Measurements from ENCODE around the gene RHBDD1.
A peak's percentile ranks its signal among the peaks of the same experiment; 100 is the strongest.

The RHBDD1 gene

GRCh38 chr2:226835796-226836547 is at the start of gene RHBDD1:
RHBDD1 (plus strand) TSS chr2:226836054; CDS start chr2:226864694, 28,640 bp downstream.
- peak; percentile 85 to 88 for DNase-seq

DNA sequence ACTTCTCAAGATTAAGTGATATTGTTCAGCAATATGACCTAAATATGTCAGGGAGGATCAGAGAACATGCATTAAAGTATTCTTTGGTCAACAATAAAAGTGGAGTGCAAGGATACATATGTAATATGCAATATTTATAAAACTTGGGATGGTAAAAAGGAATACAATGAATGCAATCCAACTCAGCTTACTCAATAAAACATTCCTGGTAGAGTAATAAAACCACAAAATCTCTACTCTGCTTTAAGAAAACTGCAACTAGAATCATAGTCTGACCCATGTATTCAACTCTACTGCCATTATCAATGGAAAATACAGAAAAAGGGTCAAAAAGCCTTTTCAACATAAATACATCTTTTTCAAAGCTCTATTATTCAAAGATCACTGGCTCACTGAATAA is 47.8 kb upstream of the RHBDD1 start:
- no peak for DNase-seq

DNA sequence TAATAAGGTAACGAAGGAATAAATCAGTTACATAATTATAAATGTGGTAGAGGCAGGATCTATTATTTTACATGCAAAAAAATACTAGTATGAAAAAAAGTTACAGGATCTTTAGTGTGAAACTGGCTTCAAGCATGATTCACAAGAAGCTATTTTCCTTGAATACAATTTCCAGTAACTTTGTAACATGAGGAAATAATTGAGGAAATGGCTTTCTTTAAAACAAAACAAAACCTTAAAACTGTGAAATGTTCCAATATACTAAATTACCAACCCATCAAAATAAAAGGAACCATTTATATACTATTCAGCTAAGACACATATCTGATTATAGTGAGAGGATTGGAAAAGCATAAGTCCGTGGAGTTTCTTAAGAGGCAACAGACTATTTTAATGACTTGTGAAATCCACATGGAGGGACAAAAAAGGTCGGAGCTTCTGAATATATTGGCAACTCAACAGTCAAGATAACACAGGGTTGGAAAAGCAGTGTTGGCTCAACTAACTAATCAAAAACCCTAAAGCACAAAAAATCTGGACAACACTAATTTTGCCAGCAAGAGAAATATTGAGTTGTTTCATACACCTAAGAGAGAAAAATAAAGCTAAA is 46.9 kb upstream of the RHBDD1 start:
- no peak for DNase-seq

DNA sequence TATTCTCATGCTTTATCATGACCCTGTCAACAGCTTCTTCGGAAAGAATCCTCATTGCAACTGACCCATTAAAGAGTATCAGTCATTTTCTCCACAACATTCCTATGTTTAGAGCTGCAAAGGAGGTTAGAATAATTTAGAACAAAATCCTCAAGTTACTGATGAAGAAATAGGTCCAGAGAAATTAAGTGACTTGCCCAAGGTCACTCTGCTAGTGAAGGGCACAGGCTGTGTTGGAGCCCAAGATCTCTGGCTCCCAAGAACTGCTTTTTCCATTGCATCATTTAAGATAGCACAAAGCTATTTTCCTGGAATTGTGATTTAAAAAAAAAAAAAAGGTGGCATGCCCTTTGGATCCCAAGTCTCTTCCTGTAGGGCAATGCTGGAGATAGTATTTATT is 45.8 kb upstream of the RHBDD1 start:
- DNase-seq: no peak

DNA sequence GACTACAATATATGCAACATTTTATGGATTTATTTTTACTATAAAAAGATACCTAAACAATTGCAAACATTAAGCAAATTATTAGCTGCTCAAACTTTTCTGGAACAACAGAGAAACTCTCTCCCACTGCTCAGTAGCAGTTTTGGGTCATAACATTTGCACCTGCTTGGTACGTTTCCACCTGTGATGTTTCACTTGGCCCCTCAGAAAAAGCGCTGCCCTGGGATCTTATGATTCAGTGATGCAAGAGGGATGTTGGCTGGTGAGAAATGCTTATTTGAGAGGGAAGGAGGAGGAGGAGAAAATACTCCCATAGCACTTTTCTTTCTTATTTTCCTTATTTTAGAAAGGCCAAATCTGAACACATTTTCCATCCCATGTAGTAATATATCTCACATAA is 45.4 kb upstream of the RHBDD1 start:
- no peak for DNase-seq

DNA sequence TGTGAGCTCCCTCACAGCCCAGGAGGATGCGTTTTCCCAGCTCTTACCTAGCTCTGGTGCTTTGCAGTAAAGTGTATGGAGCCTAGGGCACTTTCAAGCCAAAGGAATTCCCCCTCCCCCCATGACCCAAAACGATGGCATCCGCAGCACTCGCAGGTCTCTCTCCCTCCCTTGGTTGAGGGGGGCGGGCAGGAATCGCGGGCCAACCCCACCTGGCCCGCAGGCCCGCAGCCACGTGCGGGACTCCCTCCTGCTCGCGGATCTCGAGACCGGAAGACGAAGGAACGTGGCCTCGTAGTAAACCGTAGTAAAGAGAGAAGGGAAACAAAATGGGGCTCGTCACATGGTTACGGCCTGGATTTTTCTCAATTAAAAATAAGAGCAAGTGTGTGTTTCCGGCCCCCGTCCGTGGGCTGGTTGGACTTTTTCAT is 44.8 kb upstream of the RHBDD1 start:
- no peak for DNase-seq

- peak; percentile 88 to 91 for DNase-seq
These were observed 44.3 kb upstream of the RHBDD1 start for GRCh38 chr2:226791487-226792081.

- no peak for DNase-seq
These were observed 43.5 kb upstream of the RHBDD1 start for GRCh38 chr2:226792155-226792881.

- DNase-seq: no peak
These were observed 42.2 kb upstream of the RHBDD1 start for GRCh38 chr2:226793646-226794045.

DNA sequence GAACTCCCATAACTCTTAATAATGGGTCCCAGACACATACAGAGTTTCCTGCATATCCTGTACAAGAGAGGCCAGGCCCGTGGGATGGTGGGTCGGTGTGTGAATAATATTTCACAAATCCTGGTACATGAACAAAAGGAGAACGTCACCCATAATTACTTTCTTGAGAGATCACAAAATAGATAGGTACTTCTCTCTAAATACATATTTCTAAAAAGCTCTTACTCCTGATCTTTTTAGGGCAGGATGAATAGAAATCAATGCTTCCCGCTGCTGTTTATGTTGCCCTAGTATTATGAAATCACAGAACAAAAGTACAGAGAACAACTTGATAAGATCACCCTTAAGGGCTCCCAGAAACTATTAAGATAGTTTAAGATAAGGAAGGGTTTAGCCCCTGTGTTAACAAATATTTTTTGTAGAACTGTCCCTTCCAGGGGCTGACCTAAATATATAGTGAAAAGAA is 41.6 kb upstream of the RHBDD1 start:
- no peak for DNase-seq

DNA sequence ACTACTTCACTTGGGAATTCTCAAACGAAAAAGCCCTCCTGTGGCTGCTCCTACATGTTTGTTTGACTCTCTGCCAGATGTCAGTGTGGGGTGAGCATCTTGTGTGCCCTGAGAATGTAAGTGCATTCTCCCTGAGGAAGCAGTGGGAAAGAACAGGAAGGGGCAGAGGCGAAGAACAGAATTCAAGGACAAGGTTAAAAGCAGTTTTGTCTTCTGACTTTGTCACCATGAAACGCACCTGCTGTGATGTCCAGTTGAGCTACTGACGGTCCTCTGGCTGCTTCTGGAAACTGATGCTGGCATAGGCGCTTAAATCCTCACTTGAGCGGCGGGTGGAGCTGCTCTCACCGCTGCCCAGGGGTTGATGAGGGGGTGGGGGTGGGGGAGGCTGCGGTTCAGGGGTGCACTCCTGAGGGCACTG is 41.1 kb upstream of the RHBDD1 start:
- DNase-seq: no peak

DNA sequence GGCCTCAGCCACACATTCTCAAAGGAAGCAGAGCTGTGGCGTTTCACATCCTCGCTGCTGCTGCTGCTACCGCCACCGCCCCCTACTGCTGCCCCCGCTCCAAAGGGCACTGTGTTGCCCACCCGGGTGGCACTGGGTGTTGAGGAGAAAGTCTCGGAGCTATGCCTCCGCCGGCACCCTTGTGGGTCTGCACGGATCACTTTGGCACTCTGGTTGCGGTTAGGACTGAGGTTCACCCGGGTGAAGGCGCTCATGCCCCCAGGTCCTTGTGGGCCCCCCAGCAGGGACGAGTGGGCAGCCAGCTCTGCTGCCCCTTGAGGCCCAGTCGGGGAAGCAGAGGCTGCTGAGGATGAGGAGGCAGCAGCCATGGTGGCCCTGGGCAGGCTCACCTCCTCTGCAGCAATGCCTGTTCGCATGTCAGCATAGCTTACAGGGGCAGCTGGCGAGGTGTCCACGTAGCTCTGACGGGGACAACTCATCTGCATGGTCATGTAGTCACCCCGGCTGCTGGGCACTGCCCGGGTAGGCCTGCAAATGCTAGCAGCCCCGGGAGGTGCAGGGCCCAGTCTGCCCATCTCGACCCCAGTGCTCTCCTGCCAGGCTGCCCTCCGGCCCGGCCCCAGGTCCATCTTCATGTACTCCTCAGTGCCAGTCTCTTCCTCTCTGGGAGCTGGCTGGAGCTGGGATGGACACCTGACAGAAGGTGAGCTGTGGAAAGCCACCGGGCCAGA is 40.4 kb upstream of the RHBDD1 start:
- no peak for DNase-seq

DNA sequence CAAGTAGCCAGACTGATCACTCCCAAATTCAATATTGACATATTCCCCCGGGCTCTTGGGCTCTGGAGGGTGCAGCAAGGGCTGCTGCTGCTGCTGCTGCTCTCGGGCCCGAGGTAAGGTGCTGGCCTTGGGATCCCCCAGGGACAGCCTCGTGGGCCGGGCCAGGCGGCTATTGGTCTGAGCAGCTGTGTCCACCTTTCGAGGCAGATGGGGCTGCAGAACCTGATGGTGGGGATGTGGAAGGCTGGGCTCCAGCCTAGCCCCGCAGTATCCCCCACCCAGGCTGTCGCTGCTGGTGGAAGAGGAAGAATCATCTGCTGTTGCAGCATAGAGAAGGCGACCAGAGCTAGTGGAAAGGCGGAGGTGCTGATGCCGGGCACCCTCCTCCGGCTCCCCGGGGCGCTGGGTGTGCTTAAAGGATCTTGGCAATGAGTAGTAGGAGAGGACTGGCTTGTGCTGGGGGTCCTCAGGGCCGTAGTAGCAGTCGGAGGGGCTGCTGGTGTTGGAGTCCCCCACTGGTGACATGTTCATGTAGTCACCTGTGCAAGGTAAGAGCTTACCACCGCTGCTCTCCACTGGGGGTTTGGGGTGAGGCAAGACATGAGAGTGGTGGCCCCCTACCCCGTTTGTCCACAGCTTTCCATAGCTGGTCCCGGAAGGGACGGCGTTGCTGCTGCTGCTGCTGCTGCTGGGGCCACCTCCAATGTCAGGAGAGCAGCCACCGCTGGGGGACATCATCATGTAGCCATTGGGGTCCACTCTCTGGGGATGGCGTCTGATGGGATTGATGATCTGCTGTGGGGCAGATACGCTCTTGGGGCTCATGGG is 39.6 kb upstream of the RHBDD1 start:
- no peak for DNase-seq

DNA sequence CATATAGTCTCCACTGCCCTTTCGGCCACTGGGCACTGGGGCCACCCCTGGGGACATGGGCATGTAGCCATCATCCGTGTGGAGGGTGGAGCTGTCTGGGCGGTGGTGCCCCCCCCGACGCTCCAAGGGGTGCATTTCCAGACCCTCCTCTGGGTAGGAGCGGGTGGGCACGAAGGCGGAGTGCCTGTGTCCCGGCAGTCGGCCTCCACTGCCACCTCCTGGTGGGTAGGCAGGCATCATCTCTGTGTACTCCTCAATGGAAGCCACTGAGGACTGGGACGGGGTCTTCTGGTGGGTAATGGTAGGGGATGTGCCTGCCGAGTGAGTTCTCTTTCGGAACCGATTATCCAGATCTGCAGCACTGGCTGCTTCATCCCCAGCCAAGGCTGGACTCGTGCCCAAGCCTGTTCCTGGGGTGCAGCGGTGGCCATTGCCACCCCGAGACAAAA is 39.0 kb upstream of the RHBDD1 start:
- no peak for DNase-seq

DNA sequence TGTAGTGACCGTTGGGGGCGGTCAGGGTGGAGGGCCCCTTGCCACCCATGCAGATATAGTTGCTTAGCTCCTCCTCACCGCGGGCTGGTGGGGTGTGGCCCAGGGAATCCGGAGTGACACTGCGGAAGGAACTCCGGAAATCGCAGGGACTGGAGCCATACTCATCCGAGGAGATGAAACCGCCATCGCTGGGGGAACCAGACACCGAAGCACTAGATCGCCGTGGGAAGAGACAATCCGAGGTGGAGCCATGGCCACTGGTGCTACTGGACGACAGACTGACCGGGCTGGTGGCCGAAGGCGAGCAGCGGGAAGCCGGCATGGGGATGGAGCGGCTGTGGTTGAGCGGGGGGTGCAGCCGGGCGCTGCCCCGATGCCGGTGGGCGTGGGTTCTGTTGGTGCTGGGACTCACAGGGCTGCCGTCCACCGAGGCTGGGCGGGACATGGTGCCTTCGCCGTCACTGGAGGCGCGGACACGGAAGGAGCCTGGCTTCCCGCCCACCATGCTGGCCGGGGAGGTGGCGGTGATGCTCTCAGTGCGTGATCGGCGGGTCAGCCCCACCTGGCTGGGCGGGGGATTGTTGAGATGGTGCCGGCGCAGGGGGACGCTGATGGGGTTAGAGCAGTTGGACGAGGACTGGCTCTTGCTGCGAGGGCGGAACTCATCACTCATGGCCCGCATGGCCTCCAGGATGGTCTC is 38.4 kb upstream of the RHBDD1 start:
- DNase-seq: no peak

DNA sequence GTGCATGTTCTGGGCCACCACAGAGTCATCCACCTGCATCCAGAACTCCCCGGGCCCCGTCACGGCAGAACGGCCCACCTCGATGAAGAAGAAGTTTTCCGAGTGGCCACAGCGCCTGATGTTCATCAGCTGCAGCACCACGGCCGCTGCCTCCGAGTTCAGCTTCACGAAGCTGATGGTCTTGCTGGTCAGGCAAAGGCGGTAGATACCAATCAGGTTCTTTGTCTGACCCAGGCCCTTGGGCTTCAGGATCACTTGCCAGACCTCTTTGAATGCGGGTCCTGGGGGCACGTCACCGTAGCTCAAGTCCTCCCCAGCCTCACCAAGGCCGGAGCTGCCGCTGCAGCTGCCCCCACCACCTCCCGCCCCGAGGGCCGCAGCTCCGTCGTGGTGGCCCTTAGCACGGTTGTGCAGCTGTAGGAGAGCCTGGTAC is 37.8 kb upstream of the RHBDD1 start:
- DNase-seq: no peak

- DNase-seq: peak; percentile 25 to 32
These were observed 37.2 kb upstream of the RHBDD1 start for GRCh38 chr2:226798422-226799210.

DNA sequence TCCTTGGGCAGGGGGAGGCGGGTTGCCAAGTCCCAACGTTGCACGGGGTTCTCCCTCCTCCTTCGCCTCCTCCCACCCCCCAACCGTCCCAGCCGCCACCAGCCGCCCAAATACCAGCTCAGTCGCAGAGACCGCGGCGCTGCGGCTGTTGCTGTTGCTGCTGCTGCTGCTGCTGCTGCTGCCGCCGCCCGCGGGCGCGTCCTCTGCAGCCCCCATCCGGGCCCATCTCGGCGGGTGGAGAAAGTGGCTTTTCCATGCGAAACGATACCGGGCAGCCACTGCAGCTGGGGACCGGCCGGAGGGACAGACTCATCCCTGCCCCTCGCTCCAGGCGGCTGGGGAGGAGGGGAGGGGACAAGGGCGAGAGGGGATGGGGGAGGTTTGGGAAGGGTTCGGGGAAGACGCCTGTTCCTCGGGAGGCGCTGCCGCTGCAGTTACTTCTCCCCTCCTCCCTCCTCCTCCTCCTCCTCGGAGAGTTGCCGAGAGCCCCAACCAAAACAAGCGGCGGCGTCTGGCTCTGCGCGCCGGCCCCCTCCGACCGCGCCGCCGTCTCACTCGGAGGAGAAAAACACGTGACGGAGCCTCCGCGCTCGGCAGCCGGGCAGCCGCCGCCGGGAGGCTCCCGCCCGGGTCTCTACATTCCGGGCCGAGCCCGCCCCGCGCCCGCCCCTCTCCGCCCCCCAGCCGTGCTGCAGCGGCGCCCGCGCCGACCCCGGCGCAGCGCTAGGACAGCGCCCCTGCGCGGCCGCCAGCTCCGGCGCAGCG is 36.5 kb upstream of the RHBDD1 start, which contains the start of gene IRS1:
Gene IRS1 (minus strand): TSS at position 610 of the 765 bp plus-strand sequence. CDS start 1,082 bp downstream, outside the sequence.
- DNase-seq: peak; percentile 40 to 47

Data from stimulated activated CD4-positive, alpha-beta T cell treated with anti-CD3 and anti-CD28 coated beads, Interleukin-2, amount 100 ng/mL, for 48 hours (primary cell).